Measurements from ENCODE around the gene PDE3B. TPM values are rescaled to one million over a fixed set of nuclear protein-coding genes. Genes with fewer than 3 reads are reported as not detected.

Gene PDE3B
- total RNA-seq, 1 donor from 2014 or later: 4.8 TPM

GRCh38 chr11:14916403-14916802, 272.8 kb downstream of the PDE3B start:
- TF ChIP-seq, protein P1, sequence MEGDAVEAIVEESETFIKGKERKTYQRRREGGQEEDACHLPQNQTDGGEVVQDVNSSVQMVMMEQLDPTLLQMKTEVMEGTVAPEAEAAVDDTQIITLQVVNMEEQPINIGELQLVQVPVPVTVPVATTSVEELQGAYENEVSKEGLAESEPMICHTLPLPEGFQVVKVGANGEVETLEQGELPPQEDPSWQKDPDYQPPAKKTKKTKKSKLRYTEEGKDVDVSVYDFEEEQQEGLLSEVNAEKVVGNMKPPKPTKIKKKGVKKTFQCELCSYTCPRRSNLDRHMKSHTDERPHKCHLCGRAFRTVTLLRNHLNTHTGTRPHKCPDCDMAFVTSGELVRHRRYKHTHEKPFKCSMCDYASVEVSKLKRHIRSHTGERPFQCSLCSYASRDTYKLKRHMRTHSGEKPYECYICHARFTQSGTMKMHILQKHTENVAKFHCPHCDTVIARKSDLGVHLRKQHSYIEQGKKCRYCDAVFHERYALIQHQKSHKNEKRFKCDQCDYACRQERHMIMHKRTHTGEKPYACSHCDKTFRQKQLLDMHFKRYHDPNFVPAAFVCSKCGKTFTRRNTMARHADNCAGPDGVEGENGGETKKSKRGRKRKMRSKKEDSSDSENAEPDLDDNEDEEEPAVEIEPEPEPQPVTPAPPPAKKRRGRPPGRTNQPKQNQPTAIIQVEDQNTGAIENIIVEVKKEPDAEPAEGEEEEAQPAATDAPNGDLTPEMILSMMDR (conservative IDR thresholded peaks at IDR 0.05; ENCODE audit: low read depth, low read length): no peak
- no peak overlapping the region for H3K4me3 ChIP-seq (ENCODE audit: low read depth, low read length)
- DNase-seq (ENCODE audit: low read depth): no peak

Other genes with a start within 250 kb of the PDE3B start
- gene COPB1, start 144.0 kb upstream of the PDE3B start, total RNA-seq: 129 and 132 TPM in 2 replicates
- 162 and 214 TPM in 2 replicates for gene PSMA1, start 123.4 kb upstream of the PDE3B start, total RNA-seq
- 6.2 and 9.8 TPM in 2 replicates for gene CYP2R1, start 248.4 kb downstream of the PDE3B start, total RNA-seq